ENCODE measurements around the gene UBE2V1. TPM values are rescaled to one million over a fixed set of nuclear protein-coding genes. Genes with fewer than 3 reads are reported as not detected.
"Not testable (repeated sequence)": the region's sequence is repeated elsewhere in the genome, so short reads cannot be mapped to it uniquely, and the experiment has no call there.

The UBE2V1 gene
- total RNA-seq, 2 donors from 2014 or later, result 152 to 221 TPM

DNA sequence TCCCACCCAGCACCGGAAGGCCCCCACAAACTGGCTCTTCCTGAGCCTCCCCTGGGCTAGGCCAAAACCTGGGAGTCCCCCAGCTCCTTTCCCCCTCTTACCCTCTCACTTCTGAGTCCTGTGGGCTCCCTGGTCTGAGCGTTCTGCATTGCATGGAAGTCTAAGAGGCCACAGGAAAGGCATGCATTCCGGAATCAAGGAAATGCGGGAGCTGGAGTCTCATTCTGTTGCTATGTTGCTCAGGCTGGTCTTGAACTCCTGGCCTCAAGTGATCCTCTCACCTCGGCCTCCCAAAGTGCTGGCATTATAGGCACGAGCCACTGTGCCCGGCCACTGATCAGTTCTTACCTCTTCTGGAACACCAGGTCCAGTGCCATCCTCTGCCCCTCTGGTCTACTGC lies 45.9 kb downstream of the UBE2V1 start:
- DNase-seq (ENCODE audit: low spot score in 2 of 2) (no peak), ATAC-seq (no peak)
- H3K9me3 Mint-ChIP-seq, result no peaks in the 10 kb centered on the region
- H3K27ac Mint-ChIP-seq, result no peak overlapping the region
- no peaks in the 10 kb centered on the region for H3K36me3 Mint-ChIP-seq

DNA sequence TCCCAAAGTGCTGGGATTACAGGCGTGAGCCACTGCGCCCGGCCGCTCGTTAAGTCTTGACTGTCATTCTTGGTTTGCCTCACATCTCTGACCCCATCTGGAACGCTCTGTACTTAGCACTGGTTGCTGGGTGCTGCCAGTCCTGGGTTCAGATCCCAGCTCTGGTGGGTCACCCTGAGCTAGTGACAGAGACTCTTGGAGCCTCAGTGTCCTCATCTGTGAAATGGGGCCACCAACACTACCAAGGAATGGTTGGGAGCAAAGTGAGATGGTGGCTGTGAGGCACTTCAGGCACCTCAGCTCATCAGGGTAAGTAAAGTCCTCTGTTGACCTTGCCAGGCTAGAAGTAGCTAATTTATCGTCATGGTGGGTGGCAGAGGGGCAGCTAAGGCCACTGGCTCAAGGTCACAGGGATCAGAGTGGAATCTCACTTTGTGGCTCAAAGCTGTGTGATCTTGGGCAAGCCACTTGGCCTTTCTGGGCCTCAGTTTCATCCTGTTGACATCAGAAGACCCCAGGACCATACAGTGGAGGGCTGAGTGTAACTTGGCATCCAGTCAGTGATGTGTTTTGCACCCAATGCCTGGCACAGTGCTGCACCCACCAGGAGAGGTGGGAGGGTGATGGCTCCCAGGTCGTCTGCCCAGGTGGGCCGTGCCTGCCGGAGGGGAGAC lies 46.7 kb downstream of the UBE2V1 start:
- no peak for ATAC-seq
- H3K36me3 Mint-ChIP-seq, result no peaks in the 10 kb centered on the region
- H3K27ac Mint-ChIP-seq, result no peak overlapping the region

DNA sequence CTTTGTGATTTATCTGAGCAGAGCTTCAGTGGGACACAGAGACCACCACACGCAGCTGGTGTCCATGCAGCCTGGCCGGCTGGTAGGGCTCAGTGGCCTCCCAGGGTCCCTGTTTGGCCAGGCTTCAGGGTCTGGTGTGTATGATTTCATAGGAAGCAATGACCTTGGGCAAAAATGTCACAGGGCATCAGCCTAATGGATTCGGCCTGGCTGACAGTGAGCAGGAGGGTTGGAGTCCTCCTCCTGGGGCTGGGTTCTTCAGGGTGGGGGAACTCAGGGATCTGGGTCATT lies 47.7 kb downstream of the UBE2V1 start:
- Mint-ChIP-seq H3K9me3 (no peaks in the 10 kb centered on the region), H3K27ac (no peak overlapping the region), H3K36me3 (no peaks in the 10 kb centered on the region)
- DNase-seq (ENCODE audit: low spot score in 2 of 2), result no peak
- no peak for ATAC-seq

More for the DNA sequence above, 46.7 kb downstream of the UBE2V1 start:
- no peak for DNase-seq (ENCODE audit: low spot score in 2 of 2)
- H3K9me3 Mint-ChIP-seq, result no peaks in the 10 kb centered on the region

DNA sequence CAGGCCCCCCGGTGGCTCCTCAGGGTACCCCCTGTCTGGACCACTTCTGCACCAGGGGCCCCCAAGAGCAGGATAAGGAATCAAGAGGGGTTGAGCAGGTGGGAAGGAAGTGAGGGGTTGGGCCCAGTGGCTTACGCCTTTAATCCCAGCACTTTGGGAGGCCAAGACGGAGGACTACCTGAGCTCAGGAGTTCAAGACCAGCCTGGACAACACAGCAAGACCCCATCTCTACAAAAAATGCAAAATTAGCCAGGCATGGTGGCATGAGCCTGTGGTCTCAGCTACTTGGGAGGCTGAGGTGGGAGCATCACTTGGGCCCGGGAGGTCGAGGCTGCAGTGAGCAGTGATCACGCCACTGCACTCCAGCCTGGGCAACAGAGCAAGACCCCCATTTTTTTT lies 49.2 kb downstream of the UBE2V1 start:
- H3K27ac Mint-ChIP-seq; ATAC-seq; H3K9me3 Mint-ChIP-seq; H3K36me3 Mint-ChIP-seq; DNase-seq (ENCODE audit: low spot score in 2 of 2): not testable (repeated sequence)

DNA sequence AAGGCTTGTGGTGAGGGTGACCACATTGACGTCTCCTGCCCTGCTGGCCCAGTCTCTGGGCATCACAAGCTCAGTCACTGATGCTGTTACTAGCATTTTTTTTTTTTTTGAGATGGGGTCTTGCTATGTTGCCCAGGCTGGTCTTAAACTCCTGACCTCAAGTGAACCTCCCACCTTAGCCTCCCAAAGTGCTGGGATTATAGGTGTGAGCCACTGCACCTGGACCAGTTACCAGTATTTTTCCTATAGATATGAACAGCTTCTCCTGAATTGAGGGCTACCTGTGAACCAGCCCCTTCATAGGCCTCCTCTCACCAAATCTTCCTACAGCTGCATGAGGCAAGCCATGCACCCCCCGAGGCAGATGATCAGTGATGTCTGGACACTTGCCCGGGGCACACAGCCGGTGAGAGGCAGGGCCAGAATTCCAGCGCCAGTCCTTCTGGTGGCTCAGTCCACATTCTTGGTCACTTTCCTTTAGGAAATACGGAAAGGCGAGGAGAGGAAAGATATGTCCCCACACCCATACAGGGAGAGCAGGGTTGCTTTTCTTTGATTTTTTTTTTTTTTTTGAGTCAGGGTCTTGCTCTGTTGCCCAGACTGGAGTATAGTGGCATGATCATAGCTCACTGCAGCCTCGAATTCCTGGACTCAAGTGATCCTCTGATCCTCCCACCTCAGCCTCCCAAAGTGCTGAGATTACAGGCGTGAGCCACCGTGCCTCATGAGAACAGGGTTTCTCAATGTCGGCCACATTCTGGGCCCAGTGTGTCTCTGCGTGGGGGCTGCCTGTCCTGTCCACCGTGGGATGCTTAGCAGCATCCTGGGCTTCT lies 50.7 kb downstream of the UBE2V1 start:
- Mint-ChIP-seq H3K9me3 (no peaks in the 10 kb centered on the region), H3K27ac (no peak overlapping the region), H3K36me3 (no peaks in the 10 kb centered on the region)
- no peak for ATAC-seq
- no peak for DNase-seq (ENCODE audit: low spot score in 2 of 2)

DNA sequence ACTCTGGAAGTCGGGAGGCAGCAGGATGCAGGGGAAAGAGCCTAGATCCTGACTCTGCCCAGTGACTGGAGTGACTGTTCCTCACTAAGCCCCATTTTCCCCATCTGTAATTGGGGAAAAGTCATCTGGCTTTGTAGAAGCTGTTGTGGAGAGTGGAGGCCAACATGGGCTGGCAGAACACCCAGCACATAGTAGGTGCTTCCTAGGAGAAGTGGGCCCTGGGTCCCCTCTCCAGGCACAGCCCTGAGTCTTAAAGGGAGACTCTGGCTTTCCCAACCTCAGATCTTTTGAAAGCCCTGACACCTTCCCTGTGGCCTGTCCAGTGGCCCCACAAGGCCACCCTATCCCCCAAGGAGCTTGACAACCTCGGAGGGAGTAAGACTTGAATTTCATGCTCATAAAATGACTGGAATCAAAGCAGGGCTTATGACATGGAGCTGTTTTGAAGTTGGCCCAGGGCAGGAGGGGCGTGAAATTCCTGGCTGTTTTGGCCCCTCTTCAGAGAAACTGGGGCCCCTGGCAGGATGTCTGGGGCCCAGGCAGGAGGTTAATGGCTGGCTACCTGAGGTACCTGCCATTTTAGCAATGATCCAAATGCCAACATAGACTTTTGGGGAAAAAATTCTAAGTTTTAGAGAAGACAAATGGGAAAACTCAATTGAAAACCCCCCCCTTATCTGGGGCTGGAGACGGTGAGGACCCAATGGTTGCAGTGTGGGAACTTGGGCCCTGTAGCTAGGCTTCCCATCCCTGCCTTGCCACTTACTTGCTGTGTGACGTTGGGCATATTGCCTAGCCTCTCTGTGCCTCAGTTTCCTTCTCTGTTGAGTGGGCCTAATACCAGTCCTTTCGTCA lies 51.6 kb downstream of the UBE2V1 start:
- no peak overlapping the region for H3K27ac Mint-ChIP-seq
- no peaks in the 10 kb centered on the region for H3K9me3 Mint-ChIP-seq
- H3K36me3 Mint-ChIP-seq, result no peaks in the 10 kb centered on the region
- ATAC-seq, result no peak
- DNase-seq (ENCODE audit: low spot score in 2 of 2), result no peak

DNA sequence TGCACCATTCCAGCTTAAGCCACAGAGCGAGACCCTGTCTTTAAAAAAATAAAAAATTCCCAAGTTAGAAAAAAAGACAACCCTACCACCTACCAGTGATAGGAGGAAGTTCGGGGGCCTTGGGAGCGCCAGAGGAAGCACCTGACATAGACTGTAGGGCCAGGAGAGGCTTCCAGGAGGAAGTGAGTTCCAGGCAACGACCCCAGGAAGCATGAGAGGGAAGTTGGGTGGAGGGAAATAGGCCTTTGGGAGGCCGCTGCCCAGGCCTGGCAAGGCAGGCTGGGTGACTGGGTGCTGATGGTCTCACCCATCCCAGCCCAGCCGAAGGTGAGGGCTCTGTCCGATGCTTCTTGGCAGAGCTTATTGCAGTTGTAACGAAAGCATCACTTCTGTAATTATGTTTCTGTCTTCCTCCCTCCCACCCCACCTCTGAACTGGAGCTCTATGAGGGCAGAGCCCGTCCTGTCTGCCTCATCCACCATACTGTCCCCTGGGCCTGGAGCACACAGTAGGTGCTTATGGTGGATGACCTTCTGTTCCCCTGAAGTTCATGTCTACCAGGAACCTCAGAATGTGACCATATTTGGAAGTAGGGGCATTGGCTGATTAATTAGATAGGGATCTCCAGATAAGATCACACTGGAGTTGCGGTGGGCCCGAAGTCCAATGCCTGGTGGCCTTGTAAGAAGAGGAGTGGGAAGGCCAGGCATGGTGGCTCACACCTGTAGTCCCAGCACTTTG lies 54.1 kb downstream of the UBE2V1 start:
- DNase-seq (ENCODE audit: low spot score in 2 of 2) (no peak), ATAC-seq (no peak)
- no peaks in the 10 kb centered on the region for H3K36me3 Mint-ChIP-seq
- no peak overlapping the region for H3K27ac Mint-ChIP-seq
- H3K9me3 Mint-ChIP-seq, result no peaks in the 10 kb centered on the region

DNA sequence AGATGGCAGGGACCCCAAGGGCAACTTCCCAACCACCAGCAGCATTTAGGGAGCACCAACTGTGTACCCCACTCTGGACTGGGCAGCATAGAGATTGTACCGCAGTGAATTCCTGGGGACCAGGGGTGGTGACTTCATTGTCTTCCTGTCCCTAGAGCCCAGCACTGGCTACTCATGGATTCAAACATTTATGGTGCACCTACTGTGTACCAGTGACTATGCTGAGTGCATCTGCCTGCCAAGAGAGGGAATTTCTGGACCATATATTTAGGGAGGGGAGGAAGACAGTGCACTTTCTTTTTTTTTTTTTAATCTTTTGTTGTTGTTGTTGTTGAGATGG lies 55.3 kb downstream of the UBE2V1 start:
- no peak for ATAC-seq
- no peak for DNase-seq (ENCODE audit: low spot score in 2 of 2)
- H3K36me3 Mint-ChIP-seq, result no peaks in the 10 kb centered on the region
- no peaks in the 10 kb centered on the region for H3K9me3 Mint-ChIP-seq
- H3K27ac Mint-ChIP-seq, result no peak overlapping the region

DNA sequence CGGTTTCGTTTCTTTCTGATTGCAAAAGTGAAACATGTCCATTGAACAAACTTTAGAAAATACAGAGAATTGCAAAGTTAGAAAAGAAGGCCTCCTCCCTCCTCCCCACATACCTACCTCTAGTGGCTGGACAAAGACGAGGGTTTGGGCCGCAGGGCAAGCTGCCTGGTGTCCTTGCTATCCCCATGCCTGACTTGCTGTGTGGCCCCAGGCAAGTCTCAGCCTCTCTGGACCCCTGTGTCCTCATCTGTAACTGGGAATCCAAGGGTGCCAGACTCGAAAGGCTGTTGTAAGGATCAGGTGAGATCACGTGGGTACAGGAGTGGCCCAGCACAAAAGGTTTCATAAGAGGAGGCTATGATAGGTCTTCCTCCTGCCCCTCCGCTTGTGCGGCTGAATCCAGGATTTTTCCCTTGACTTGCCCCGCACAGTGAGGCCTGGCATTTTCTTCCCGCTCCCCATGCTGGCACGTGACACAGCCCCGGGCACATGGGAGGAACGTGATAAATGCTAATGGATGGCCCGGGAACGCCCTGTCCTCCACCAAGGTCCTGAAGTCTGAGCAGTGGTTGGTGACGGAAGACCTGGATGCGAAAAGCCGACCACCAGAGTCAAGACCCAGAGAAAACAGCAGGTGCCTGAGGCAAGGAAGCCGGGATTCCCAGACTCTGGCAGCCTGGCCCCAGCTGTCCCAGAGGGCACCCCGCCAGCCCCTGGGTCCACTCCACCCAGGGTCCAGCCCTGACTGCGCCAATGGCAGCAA lies 55.8 kb downstream of the UBE2V1 start:
- Mint-ChIP-seq H3K36me3 (no peaks in the 10 kb centered on the region), H3K9me3 (no peaks in the 10 kb centered on the region), H3K27ac (no peak overlapping the region)
- ATAC-seq, result no peak
- DNase-seq (ENCODE audit: low spot score in 2 of 2), result no peak

DNA sequence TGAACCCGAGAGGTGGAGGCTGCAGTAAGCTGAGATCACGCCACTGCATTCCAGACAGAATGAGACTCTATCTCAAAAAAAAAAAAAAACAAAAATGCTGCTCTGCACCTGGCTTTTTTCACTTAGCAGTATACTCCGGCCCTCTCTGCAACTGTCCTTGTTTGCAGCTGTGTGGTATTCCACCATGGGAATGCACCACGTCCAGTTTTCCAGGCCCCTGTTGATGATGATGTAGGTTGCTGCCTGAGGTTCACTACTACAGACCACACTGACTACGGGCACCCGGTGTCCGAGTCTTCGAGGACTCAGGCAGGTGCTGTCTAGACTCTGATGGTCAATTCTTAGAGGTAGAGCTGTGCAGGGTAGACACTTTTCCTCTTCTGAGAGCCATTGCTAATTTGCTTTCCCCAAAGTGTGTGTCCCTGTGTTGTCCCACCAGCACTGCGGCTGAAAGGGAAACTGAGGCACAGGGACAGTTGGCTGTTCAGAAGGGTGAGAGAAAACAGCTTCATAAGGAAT lies 56.5 kb downstream of the UBE2V1 start:
- no peaks in the 10 kb centered on the region for H3K36me3 Mint-ChIP-seq
- ATAC-seq (no peak), DNase-seq (ENCODE audit: low spot score in 2 of 2) (no peak)
- no peak overlapping the region for H3K27ac Mint-ChIP-seq
- H3K9me3 Mint-ChIP-seq, result no peaks in the 10 kb centered on the region

DNA sequence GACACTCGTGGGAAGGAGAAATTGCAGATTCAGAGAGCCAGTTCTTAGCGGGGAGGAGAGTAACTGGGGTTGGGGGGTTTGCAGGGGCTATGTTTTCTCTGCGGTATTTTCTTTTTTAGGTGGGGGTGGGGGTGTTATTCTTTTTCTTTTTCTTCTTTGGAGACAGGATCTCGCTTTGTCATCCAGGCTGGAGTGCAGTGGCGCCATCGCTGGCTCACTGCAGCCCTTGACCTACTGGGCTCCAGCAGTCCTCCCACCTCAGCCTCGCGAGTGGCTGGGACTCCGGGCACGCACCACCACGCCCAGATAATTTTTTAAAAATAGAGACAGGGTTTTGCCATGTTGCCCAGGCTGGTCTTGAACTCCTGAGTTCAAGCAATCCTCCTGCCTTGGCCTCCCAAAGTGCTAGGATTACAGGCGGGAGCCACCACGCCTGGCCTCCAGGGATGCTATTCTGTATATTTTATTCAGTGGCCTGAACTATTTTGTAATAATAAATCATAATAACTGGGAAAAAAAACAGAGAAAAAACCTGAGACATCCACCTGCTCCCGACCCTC lies 57.3 kb downstream of the UBE2V1 start:
- DNase-seq (ENCODE audit: low spot score in 2 of 2) (no peak), ATAC-seq (no peak)
- H3K9me3 Mint-ChIP-seq, result no peaks in the 10 kb centered on the region
- H3K27ac Mint-ChIP-seq, result no peak overlapping the region
- H3K36me3 Mint-ChIP-seq, result no peaks in the 10 kb centered on the region

DNA sequence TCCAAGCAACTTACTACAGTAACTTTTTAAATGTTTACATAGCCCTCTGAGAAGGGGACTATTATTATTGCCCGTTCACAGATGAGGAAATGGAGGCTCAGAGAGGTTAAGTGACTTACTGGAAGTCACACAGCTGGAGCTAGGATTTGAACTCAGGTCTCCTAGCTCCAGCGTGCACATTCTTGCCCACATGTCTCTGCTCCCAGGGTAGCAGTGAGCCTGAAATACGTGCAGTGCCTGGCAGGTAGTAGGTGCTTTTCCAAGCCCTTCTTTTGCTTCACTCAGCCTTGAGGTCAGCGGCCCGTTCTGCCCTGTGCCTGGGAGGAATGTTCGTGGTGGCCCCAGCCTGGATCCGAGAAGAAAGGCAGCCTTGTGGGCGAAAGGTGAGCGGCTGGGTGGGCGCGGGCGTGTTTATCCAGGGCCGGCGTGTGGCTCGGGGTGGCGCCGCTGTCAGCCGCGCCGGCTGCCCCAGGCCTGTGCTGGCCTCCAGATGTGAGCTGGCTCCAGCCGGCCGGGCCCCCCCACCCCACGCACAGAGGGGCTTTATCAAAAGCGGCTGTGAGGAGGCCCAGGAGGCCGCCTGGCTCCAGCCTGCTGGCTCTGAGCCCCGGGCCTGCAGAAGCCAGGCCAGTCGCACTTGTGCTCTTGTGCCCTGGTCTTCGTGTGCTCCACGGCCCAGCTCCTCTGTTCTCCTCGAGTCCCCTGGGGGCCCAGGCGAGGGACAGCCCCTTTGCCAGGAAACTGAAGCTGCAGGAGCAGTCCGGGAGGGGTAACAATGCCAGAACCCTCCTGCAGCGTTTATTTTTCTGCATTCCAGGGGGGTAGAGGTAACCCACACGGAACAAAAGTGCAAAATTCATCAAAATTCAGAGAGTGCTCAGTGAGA lies 58.1 kb downstream of the UBE2V1 start:
- Mint-ChIP-seq H3K36me3 (no peaks in the 10 kb centered on the region), H3K27ac (no peak overlapping the region), H3K9me3 (no peaks in the 10 kb centered on the region)
- DNase-seq (ENCODE audit: low spot score in 2 of 2) (no peak), ATAC-seq (no peak)

DNA sequence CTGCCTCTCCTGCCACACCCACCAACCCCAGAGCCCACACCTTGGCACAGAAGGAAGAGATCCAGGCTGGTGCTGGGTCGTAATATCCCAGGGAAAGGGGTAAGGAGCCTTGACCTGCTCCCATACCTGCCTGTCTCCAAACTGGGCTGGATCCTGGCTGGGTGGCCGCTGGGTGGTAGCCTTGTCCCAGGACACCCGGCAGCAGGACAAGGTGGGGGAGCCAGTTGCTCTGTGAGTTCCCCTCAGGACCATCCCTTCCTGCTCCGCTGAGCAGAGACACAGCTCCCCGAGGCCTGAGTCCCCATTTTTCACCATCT lies 58.8 kb downstream of the UBE2V1 start:
- H3K36me3 Mint-ChIP-seq, result no peaks in the 10 kb centered on the region
- H3K9me3 Mint-ChIP-seq, result no peaks in the 10 kb centered on the region
- no peak overlapping the region for H3K27ac Mint-ChIP-seq
- DNase-seq (ENCODE audit: low spot score in 2 of 2), result no peak
- no peak for ATAC-seq

DNA sequence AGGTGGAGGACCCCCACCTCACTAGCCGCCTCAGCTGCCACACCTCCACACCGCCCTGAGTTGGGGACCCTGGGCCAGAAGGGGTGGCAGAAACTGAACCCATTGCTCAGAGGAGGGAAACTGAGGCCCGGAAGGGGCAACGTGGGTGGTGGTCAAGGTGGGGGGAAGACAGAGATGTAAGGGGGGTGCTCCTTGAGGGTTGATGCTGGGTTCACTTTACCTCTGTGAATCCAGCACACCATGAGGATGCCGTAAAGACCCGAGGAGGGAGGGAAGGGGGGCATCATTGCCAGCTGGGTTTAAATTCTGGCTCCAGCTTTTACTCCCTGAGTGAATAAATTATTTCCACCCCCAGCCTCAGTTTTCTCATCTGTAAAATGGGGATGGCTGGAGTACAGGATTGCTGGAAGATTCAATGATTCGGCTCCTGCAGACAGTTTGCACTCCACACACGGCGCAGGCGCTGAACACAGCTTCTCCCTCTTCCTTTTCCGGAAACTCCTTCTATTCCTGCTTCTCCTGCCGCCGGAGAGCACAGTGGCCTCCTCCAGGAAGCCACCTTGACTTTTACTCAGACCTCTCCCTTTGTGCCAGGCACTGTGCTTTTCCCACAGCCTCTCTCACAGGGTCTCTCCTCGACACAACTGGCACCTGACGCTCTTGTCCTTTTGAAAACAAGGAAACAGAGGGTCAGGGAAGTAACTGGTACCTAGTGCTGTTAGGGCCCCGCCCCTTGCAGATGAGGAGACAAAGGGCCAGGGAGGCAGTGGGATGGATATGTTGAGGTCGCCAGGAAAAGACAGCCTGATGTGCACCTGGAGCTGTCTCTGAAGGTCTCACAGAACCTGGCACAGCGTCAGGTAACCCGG lies 59.4 kb downstream of the UBE2V1 start:
- no peaks in the 10 kb centered on the region for H3K9me3 Mint-ChIP-seq
- DNase-seq (ENCODE audit: low spot score in 2 of 2) (no peak), ATAC-seq (no peak)
- no peaks in the 10 kb centered on the region for H3K36me3 Mint-ChIP-seq
- H3K27ac Mint-ChIP-seq, result no peak overlapping the region
